ENCODE results near the gene ARHGAP32. TPM values are rescaled to one million over a fixed set of nuclear protein-coding genes. Genes with fewer than 3 reads are reported as not detected.

ARHGAP32 gene
- polyA plus RNA-seq, 1 of the 3 experiments (the other 2 are of a cell fraction): 4.8 TPM

- Histone ChIP-seq H4K20me1 (ENCODE audit: insufficient read depth) (no peaks in the 10 kb centered on the region), H3K27ac (ENCODE audit: low read depth in 2 of 2, low read length in 1 of 2) (no peak overlapping the region), H3K4me1 (ENCODE audit: control insufficient read depth in 1 of 2, insufficient read depth in 2 of 2, low read depth in 1 of 2, low read length in 1 of 2) (no peaks in the 10 kb centered on the region; a peak in 1 of 4 replicates), H2AFZ (ENCODE audit: low read depth) (no peak overlapping the region), H3K4me2 (no peak overlapping the region), H3K9me2 (no peaks in the 10 kb centered on the region), H3K79me2 (ENCODE audit: insufficient read depth) (no peaks in the 10 kb centered on the region; the same call in 1 of the 2 replicates), H3K9me3 (peaks cover 8% of the 10 kb centered on the region; the same call in 1 of the 2 replicates), H3K4me3 (ENCODE audit: low read depth in 2 of 2, low read length in 1 of 2) (no peak overlapping the region), H3K27me3 (ENCODE audit: insufficient read depth) (no peaks in the 10 kb centered on the region), H3F3A (replicated peaks; ENCODE audit: insufficient read depth) (no peaks in the 10 kb centered on the region), H3K36me3 (replicated peaks in 1 of 2; ENCODE audit: control insufficient read depth in 1 of 2, insufficient read depth in 2 of 2, low read length in 1 of 2) (peaks cover 0 to 23% of the 10 kb centered on the region in 2 experiments), H3K9ac (no peak overlapping the region)
- DNase-seq: no peak
- no peak for TF ChIP-seq ZBTB33 (IDR thresholded peaks at IDR 0.05; ENCODE audit: borderline replicate concordance, low read depth)
- POLR2A ChIA-PET: no interaction called here
- WGBS (ENCODE audit: low lambda C conversion rate): 96% methylated on average over 1 of the region's 1 CpG
- CTCF ChIA-PET: no interaction called here
Observed at GRCh38 chr11:129086976-129087375, 105.1 kb downstream of the ARHGAP32 start.

DNA sequence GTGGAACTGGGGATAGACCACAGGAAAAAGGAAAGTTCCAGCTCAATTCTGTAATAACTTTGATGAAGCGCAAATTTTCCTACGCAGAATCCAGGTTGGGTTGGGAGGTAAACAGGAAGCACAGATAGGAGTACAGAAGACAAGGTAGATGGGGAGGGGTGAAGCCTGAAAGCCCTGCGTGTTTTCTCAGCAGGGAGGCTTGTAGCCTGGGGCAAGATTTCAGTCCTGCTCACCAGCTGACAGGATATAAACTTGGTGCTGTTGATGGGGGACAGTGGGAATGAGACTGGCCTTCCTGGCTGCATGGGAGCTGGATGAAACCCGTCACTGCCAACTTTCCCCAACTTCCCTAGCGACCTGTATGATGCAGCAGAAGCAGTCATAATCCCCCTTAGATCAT lies 114.9 kb downstream of the ARHGAP32 start:
- no peaks in the 10 kb centered on the region for H3F3A ChIP-seq (replicated peaks; ENCODE audit: insufficient read depth)
- no peaks in the 10 kb centered on the region for H3K9me2 ChIP-seq
- DNase-seq: no peak
- ChIA-PET POLR2A (no interaction called here), CTCF (no interaction called here)
- H4K20me1 ChIP-seq (ENCODE audit: insufficient read depth): no peaks in the 10 kb centered on the region
- no peak for TF ChIP-seq REST (IDR thresholded peaks at IDR 0.05; ENCODE audit: low read depth, low read length)
- no peak for TF ChIP-seq RAD21 (IDR thresholded peaks at IDR 0.05; ENCODE audit: low read length)
- TF ChIP-seq SIN3A (IDR thresholded peaks at IDR 0.05; ENCODE audit: borderline replicate concordance, low read depth, low read length): no peak
- H3K27me3 ChIP-seq (ENCODE audit: insufficient read depth): no peaks in the 10 kb centered on the region
- no peak overlapping the region for H3K9ac ChIP-seq
- WGBS (ENCODE audit: low lambda C conversion rate): 87% methylated on average over 4 of the region's 5 CpGs
- 0 out of 2 replicates have a peak, but pooled peaks cover 8% of the 10 kb centered on the region for H3K9me3 ChIP-seq
- peaks cover 0 to 5% of the 10 kb centered on the region in 2 experiments for H3K36me3 ChIP-seq (replicated peaks in 1 of 2; ENCODE audit: control insufficient read depth in 1 of 2, insufficient read depth in 2 of 2, low read length in 1 of 2)
- H3K4me2 ChIP-seq: no peak overlapping the region
- H3K4me1 ChIP-seq (ENCODE audit: control insufficient read depth in 1 of 2, insufficient read depth in 2 of 2, low read depth in 1 of 2, low read length in 1 of 2): peaks cover 0 to 2% of the 10 kb centered on the region in 2 experiments; a peak in 1 of 4 replicates
- no peak overlapping the region for H3K4me3 ChIP-seq (ENCODE audit: low read depth in 2 of 2, low read length in 1 of 2)
- H3K27ac ChIP-seq (ENCODE audit: low read depth in 2 of 2, low read length in 1 of 2): no peak overlapping the region
- no peak overlapping the region for H2AFZ ChIP-seq (ENCODE audit: low read depth)
- H3K79me2 ChIP-seq (ENCODE audit: insufficient read depth): peaks cover 19% of the 10 kb centered on the region

DNA sequence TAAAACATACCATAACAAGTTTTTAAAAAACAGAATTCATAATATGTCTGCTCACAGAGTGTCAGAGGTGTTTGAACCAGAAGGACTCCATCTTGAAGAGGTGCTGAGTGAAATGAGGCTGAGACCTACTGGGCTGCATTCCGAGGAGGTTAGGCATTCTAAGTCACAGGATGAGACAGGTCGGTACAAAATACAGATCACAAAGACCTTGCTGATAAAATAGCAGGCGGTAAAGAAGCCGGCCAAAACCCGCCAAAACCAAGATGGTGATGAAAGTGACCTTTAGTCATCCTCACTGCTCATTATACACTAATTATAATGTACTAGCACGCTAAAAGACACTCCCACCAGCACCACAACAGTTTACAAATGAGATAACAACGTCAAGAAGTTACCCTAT lies 116.4 kb downstream of the ARHGAP32 start:
- POLR2A ChIA-PET: no interaction called here
- Histone ChIP-seq H3K4me1 (ENCODE audit: control insufficient read depth in 1 of 2, insufficient read depth in 2 of 2, low read depth in 1 of 2, low read length in 1 of 2) (peaks cover 0 to 2% of the 10 kb centered on the region in 2 experiments; a peak in 1 of 4 replicates), H3K4me3 (ENCODE audit: low read depth in 2 of 2, low read length in 1 of 2) (no peak overlapping the region), H4K20me1 (ENCODE audit: insufficient read depth) (no peaks in the 10 kb centered on the region), H3K9me2 (no peaks in the 10 kb centered on the region; the same call in 1 of the 2 replicates), H3K79me2 (ENCODE audit: insufficient read depth) (peaks cover 19% of the 10 kb centered on the region), H3K9me3 (0 out of 2 replicates have a peak, but pooled peaks cover 5% of the 10 kb centered on the region), H2AFZ (ENCODE audit: low read depth) (no peak overlapping the region), H3K27ac (ENCODE audit: low read depth in 2 of 2, low read length in 1 of 2) (no peak overlapping the region), H3K36me3 (replicated peaks in 1 of 2; ENCODE audit: control insufficient read depth in 1 of 2, insufficient read depth in 2 of 2, low read length in 1 of 2) (peaks cover 0 to 5% of the 10 kb centered on the region in 2 experiments), H3K27me3 (ENCODE audit: insufficient read depth) (no peaks in the 10 kb centered on the region), H3K9ac (no peak overlapping the region), H3F3A (replicated peaks; ENCODE audit: insufficient read depth) (no peaks in the 10 kb centered on the region), H3K4me2 (no peak overlapping the region)
- DNase-seq: no peak
- CTCF ChIA-PET: no interaction called here
- WGBS (ENCODE audit: low lambda C conversion rate): 87% methylated on average over 7 of the region's 7 CpGs
- no peak for TF ChIP-seq MXI1 (IDR thresholded peaks at IDR 0.05; ENCODE audit: low read depth, low read length)
- TF ChIP-seq CHD2 (IDR thresholded peaks at IDR 0.05; ENCODE audit: low read length, partially characterized antibody): no peak
- TF ChIP-seq MEF2A (IDR thresholded peaks at IDR 0.05; ENCODE audit: borderline replicate concordance, low read depth): no peak
- TF ChIP-seq, protein P1, sequence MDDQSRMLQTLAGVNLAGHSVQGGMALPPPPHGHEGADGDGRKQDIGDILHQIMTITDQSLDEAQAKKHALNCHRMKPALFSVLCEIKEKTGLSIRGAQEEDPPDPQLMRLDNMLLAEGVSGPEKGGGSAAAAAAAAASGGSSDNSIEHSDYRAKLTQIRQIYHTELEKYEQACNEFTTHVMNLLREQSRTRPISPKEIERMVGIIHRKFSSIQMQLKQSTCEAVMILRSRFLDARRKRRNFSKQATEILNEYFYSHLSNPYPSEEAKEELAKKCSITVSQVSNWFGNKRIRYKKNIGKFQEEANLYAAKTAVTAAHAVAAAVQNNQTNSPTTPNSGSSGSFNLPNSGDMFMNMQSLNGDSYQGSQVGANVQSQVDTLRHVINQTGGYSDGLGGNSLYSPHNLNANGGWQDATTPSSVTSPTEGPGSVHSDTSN (IDR thresholded peaks at IDR 0.05): no peak
- no peak for TF ChIP-seq ZBTB33 (IDR thresholded peaks at IDR 0.05; ENCODE audit: borderline replicate concordance, low read depth)
- TF ChIP-seq RXRA (IDR thresholded peaks at IDR 0.05; ENCODE audit: borderline replicate concordance, low read depth): no peak
- no peak for TF ChIP-seq EP300 (IDR thresholded peaks at IDR 0.05; ENCODE audit: borderline replicate concordance in 1 of 2, low read depth in 1 of 2, low read length in 1 of 2)
- no peak for TF ChIP-seq GATA2 (CRISPR knock-in tag; IDR thresholded peaks at IDR 0.05)
- TF ChIP-seq TAF1 (IDR thresholded peaks at IDR 0.05; ENCODE audit: borderline replicate concordance, low read depth, low read length): no peak
